GM23338 (cell line): ENCODE measurements around the gene PTPN20.

Source experiments
- CREB1 ChIP-seq: fragments of 250-450 bp; sonication (Bioruptor Pico); IDR thresholded peaks from 2 replicates; pipeline ENCODE4 v1.5.0; 2020; ENCODE audit warnings: low read depth, mild to moderate bottlenecking, moderate library complexity
- CTCF ChIP-seq, 2 experiments: fragments of 200-600 bp in 1 of 2; sonication (generic) in 1 of 2; conservative IDR thresholded peaks; 2 replicates each; pipeline versions ENCODE4 v1.5.1 to v1.6.1; 2016 to 2017; ENCODE audit warnings: antibody characterized with exemption in 2 of 2, low read depth in 2 of 2, mild to moderate bottlenecking in 2 of 2, moderate library complexity in 1 of 2
- EZH2 ChIP-seq: fragments of 200-600 bp; sonication (generic); IDR thresholded peaks from one replicate; pipeline ENCODE4 v1.8.0; 2017; ENCODE audit warnings: antibody characterized with exemption, mild to moderate bottlenecking, low read depth; ENCODE audit not compliant: unreplicated experiment
- EZH2phosphoT487 ChIP-seq: fragments of 200-600 bp; sonication (generic); IDR thresholded peaks from one replicate; pipeline ENCODE4 v1.8.1; 2018; ENCODE audit warnings: antibody characterized with exemption; ENCODE audit not compliant: unreplicated experiment
- JUNB ChIP-seq: IDR thresholded peaks from one replicate; pipeline ENCODE4 v1.6.1; 2016; ENCODE audit warnings: antibody characterized with exemption; ENCODE audit not compliant: unreplicated experiment
- NANOG ChIP-seq: IDR thresholded peaks from 2 replicates; pipeline ENCODE4 v1.6.1; 2016; ENCODE audit warnings: antibody characterized with exemption, borderline replicate concordance
- POLR2AphosphoS5 ChIP-seq: IDR thresholded peaks from 2 replicates; pipeline ENCODE4 v1.6.1; 2016; ENCODE audit warnings: antibody characterized with exemption, low read depth
- ZNF114 ChIP-seq: fragments of 250-450 bp; sonication (Bioruptor Pico); IDR thresholded peaks from 2 replicates; pipeline ENCODE4 v1.5.0; 2020; ENCODE audit warnings: mild to moderate bottlenecking, moderate library complexity
- TF ChIP-seq, protein P1 (sequence below): IDR thresholded peaks from one replicate; pipeline ENCODE4 v1.6.1; 2018; ENCODE audit warnings: antibody characterized with exemption; ENCODE audit not compliant: unreplicated experiment
- TF ChIP-seq, protein P2 (sequence below): IDR thresholded peaks from 2 replicates; pipeline ENCODE4 v1.6.1; 2016; ENCODE audit warnings: antibody characterized with exemption

DNA sequence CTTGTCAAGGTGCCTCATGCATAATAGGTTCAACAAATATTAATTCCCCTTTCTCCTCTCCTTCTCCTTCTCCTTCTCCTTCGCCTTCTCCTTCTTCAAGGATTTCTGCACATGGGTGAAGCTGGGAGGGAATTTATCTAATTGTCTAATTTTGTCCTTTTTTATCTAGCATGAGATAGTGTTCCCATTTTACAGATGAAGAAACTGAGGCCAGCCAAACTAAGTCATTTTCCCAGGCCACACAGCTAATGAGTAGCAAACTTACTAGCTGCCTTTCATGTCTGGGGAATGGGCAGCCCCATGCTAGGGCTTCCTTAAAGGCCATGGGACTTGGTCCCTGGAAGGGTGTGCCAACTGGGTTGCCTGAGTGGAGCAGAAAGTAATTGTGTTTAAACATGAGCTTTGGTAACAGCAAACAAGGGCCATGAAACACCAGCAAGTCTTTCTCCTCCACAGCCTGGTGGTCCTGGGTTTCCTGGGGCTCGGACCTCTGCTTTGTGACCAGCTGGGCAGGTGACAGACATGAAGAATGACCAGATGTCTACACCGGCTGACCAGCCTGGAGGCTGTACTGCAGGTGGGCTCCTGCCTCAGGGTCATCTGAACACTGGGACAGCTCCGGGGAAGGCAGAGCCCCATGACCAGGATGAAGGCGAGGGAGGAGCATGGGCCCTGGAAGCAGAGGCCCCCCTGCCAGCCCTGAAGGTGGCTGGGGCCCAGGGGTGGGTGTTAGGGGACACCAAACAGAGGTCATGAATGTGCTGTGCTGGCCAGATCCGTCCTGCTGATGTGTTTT lies 138.0 kb downstream of the PTPN20 start:
- TF ChIP-seq JUNB = no peak
- TF ChIP-seq CTCF (conservative IDR thresholded peaks at IDR 0.05; ENCODE audit: low read depth in 2 of 2) = no peak
- TF ChIP-seq EZH2 = no peak
- TF ChIP-seq EZH2phosphoT487 = no peak
- TF ChIP-seq, protein P1, sequence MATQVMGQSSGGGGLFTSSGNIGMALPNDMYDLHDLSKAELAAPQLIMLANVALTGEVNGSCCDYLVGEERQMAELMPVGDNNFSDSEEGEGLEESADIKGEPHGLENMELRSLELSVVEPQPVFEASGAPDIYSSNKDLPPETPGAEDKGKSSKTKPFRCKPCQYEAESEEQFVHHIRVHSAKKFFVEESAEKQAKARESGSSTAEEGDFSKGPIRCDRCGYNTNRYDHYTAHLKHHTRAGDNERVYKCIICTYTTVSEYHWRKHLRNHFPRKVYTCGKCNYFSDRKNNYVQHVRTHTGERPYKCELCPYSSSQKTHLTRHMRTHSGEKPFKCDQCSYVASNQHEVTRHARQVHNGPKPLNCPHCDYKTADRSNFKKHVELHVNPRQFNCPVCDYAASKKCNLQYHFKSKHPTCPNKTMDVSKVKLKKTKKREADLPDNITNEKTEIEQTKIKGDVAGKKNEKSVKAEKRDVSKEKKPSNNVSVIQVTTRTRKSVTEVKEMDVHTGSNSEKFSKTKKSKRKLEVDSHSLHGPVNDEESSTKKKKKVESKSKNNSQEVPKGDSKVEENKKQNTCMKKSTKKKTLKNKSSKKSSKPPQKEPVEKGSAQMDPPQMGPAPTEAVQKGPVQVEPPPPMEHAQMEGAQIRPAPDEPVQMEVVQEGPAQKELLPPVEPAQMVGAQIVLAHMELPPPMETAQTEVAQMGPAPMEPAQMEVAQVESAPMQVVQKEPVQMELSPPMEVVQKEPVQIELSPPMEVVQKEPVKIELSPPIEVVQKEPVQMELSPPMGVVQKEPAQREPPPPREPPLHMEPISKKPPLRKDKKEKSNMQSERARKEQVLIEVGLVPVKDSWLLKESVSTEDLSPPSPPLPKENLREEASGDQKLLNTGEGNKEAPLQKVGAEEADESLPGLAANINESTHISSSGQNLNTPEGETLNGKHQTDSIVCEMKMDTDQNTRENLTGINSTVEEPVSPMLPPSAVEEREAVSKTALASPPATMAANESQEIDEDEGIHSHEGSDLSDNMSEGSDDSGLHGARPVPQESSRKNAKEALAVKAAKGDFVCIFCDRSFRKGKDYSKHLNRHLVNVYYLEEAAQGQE = no peak
- no peak for TF ChIP-seq POLR2AphosphoS5
- TF ChIP-seq NANOG = no peak
- no peak for TF ChIP-seq CREB1
- TF ChIP-seq, protein P2, sequence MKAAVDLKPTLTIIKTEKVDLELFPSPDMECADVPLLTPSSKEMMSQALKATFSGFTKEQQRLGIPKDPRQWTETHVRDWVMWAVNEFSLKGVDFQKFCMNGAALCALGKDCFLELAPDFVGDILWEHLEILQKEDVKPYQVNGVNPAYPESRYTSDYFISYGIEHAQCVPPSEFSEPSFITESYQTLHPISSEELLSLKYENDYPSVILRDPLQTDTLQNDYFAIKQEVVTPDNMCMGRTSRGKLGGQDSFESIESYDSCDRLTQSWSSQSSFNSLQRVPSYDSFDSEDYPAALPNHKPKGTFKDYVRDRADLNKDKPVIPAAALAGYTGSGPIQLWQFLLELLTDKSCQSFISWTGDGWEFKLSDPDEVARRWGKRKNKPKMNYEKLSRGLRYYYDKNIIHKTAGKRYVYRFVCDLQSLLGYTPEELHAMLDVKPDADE = no peak
- no peak for TF ChIP-seq ZNF114
